Dermis blood vessel endothelial cell (primary cell): ENCODE results near the gene THOC6. TPM values are rescaled to one million over a fixed set of nuclear protein-coding genes. Genes with fewer than 3 reads are reported as not detected.
A peak's percentile ranks its signal among the peaks of the same experiment; 100 is the strongest.

Experiments used
- DNase-seq: peaks from one replicate; pipeline ENCODE4 v3.0.0; 2010
- total RNA-seq: library from RNA; depleted of rRNA; stranded (reverse); fragments of >200 nt; gene quantifications from 2 replicates; pipeline ENCODE4 v1.2.3, GENCODE V29; 2014

The THOC6 gene
- total RNA-seq, 1 donor from 2014 or later, result 21.4 TPM

DNA sequence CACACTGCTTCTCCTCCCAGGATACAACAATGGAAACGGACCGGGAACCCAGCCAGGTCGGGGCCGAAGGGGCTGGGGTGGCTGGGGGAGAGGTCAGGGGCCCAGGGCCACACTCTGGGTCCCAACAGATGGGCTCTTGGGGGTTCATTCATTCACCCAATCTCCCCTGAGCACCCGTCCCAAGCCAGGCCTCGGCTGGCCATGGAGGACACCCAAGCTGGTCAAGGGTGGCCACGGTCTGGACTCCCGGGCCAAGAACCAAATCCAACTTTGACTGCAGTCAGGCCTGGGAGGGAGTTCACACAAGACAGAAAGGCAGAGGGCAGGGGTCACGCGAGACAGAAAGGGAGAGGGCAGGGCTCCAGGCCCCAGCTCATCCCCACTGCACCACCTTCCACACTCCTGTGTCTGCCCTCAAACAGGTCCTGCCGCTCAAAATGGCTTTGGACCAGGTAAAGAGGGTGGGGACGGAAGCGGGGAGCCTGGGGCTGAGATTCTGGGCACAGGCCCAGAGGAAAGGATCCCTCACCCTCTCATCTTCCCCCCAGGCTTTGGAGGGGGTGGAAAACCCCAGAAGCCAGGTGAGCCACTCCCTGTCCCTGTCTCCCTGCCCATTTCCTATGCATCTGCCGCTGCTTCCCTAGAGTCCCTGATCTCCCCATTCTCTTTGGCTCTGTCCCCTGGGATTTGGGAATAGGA, 31.3 kb upstream of the THOC6 start:
- no peak for DNase-seq

DNA sequence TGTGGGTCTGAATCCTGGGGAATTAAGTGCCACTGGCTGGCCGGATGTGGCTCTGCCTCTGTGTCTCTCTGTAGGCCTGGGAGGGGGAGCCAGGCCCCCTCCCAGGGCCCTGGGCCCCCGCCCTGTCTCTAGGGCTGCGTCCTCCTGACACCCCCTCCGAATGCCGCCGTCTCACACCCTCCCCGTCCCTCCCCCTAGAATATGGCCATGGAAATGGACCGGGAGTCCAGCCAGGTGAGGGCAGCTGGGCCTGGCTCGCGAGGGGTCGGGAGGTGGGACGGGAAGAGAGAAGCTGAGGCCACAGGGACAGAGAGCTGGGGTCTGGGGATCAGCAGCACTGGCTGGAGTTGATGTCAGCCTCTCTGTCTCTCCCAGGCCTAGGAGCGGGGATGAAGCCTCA, 27.5 kb upstream of the THOC6 start:
- DNase-seq, result no peak

DNA sequence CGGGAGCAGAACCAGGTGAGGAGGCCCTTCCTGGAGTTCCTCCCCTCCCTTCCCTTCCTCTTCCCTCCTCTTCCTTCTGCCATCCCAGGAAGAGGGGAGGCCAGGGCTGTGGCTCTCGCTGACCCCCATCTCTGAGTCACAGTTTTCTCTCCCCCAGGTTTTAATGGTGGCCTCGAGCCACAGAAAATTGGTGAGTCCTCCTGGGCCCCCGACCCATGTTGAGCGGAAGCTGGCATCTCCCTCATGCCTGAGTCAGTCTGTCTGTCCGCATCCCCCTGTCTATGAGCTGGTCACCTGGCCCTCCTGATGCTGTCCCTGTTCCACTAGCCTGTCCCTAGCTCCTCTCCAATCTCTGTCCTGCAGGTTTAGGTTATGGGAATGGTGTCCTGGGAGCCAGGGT, 23.9 kb upstream of the THOC6 start:
- no peak for DNase-seq

GRCh38 chr16:3000540-3000939, 23.3 kb upstream of the THOC6 start:
- DNase-seq, result no peak

- no peak for DNase-seq
Measured at GRCh38 chr16:3001316-3001715, 22.5 kb upstream of the THOC6 start.

GRCh38 chr16:3003582-3004270, 20.1 kb upstream of the THOC6 start:
- DNase-seq, result peak; percentile 100

DNA sequence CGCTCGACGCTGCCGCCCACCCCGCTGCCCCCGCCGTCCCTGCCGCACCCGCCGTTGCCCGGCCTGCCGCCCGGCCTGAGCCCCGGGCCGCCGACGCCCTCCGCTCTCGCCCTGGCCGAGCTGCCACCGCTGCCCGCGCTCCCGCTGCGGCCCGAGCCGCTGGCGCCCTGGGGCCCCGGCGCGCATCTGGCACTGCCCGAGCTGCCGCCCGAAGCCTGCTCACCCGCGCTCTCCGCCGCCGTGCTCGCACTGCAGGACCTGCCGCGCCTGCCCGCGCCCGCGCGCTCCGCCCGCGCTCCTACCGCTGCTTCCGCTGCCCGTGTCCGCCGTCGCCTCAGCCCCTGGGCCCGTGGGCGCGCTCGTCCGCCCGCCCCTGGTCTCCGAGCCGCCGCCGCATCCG, 19.5 kb upstream of the THOC6 start:
- peak; percentile 19 for DNase-seq

DNA sequence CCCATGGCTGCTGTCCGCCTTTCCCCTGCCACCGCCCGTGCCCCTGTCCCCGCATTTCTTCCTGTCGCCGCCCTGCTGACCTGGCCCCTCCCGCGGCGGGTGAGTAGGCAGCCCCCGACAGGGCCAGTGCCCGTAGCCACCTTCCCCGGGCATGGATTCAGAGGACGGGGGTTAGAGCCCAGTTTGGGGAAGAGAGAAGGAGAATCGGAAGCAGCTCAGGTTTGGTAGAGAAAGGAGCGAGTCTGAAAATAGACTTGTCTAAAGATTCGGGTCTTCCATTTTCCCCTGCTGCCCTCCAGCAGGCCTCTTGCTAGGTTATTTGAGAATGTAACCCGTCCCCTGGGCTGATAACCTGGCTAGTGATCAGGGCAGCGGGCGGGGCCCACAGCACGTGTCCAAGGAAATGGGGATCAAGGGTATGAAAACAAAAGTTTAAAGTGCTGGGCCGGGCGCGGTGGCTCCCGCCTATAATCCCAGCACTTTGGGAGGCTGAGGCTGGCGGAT, 19.0 kb upstream of the THOC6 start:
- DNase-seq, result no peak

DNA sequence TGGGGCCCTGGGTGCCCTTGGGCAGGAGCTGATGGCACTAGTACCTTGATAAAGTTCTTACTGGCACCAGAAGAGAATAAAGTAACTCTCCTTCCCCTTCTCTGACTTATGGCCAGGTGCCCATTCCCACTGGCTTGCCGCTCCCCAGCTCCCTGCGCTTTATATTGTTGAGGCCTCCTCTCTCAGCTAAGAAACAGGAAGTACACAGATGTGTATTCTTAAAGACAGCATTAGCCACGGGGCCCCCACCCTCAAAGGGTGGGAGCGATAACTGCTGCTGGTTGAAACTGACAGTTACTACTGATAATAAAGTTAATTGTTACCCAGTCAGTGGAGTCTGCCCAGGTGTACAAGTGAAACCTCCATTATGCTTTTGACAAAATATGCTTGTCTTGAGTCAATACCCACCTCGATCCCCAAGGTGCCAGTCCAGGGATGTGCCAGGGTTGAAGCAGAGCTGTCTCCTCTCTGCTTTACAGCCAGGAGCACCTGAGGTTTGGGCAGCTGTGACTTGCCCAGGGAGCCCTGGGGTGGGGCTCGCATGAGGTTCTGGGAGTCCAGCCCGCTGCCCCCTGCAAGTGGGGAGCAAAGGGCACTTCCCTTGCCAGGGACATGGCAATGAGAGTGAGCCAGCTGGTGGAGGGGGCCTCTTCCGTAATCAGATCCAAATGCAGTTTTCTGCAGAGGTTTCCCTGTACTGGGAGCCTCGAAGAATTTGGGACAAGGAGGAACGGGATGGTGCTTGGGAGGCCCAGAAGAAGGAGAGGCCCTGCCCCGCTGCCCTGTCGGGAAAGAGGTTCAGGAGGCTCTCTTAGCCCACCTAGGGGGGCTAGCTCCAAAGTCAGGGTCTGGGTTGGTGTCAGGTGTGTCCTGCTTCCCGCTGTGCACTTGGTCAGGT, 16.5 kb upstream of the THOC6 start:
- DNase-seq, result no peak

- DNase-seq, result peak; percentile 43
Measured at GRCh38 chr16:3007957-3008689, 15.7 kb upstream of the THOC6 start.

- DNase-seq, result no peak
Measured at GRCh38 chr16:3008690-3009037, 15.2 kb upstream of the THOC6 start.

DNA sequence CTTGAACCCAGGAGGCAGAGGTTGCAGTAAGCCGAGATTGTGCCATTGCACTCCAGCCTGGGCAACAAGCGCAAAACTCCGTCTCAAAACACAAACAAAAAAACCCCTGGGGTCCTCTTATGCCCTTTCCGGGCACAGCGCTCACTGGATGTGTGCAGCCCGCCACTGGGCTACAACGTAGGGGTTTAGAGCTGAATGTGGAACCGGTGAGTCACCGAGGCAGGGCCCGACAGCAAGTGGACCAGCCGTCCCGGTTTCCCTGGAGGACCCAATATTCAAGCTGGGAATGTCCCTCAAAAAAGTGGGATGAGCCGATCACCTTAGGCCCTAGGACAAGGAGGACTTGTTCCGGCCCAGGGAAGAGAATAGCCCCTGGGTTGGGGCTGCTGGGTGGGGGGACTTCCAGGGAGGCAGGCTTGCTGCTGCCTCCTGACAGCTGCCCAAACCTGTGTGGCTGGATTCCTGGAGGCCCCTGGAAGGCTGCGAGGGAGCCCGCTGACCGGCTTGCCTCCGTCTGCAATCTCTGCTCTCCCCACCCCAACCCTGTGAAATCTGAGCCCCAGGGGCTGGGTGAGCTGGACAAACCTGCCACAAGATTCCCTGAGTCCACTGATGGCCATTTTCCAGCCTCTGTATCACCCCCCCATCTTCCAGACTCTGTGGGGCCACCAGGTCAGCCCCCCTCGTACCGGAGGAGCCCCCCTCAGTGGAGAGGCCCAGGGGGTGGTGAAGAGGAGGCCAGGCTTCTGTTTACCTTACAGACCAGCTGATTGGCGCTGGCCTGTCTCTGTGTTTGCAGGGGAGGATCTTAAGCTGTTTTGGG, 14.1 kb upstream of the THOC6 start:
- no peak for DNase-seq

DNA sequence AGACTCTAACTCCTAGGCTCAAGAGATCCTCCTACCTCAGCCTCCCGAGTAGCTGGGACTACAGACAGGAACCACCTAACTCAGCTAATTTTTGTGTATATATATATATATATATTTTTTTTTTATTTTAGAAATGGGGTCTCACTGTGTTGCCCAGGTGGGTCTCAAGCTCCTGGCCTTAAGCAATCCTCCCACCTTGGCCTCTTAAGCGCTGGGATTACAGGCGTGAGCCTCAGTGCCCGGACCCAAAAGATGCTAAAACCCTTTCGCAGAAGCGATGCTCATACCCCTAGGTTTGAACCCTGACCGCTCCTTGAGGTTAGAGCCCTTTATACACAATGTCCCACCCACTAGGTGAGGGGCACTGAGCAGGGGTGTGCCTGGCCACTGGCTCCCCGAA, 13.3 kb upstream of the THOC6 start:
- no peak for DNase-seq

DNA sequence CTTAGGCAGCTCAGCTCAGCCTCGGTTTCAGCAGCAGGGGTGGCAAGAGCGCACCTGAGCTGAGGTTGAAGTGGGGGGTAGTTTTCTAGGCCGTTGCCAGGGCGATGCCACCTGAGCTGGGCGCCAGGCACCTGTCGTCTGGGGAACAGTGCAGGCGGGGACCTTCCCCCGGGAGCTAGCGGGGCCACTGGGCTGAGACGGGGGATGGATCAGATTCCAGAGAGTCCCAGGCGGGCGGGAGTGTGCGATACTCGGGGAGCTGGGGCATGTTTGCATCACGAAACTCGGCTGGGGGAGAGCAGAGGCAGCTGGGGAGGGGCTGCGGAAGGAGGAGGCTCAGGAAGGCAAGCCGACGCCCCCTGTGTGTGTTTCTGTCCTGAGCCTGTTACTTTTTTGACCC, 11.6 kb upstream of the THOC6 start:
- no peak for DNase-seq

DNA sequence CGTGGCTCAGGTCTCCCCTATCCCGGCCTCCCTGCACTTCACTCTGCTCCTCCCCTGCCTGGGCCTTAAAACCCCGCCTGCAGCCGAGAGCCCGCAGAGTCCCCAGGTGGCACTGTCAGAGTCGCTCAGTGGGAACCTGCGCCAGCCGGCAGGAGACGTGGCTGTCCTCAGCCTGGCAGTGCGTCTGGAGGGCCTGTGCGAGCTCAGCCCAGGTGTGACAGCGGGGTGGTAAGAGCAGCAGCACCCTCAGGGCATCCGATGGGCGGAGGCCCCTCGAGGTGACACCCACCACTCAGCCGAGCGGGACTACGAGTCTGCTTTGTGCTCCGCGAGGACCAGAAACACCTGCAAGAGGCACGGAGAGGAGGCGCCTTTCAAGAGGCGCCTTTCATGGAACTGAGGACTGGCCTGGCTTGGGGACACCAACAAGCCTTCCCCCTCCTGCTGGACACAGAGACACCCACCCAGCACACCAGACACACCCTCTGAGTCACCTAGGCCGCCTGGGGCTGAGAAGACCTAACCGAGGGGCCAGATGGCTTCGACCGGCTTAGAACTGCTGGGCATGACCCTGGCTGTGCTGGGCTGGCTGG, 10.9 kb upstream of the THOC6 start, which contains the start of gene CLDN9:
CLDN9 (plus strand) TSS at position 96 of the 593 bp plus-strand sequence; CDS start at position 536, 440 bp downstream.
- no peak for DNase-seq

- DNase-seq, result no peak
Measured at GRCh38 chr16:3013491-3013951, 10.3 kb upstream of the THOC6 start.

DNA sequence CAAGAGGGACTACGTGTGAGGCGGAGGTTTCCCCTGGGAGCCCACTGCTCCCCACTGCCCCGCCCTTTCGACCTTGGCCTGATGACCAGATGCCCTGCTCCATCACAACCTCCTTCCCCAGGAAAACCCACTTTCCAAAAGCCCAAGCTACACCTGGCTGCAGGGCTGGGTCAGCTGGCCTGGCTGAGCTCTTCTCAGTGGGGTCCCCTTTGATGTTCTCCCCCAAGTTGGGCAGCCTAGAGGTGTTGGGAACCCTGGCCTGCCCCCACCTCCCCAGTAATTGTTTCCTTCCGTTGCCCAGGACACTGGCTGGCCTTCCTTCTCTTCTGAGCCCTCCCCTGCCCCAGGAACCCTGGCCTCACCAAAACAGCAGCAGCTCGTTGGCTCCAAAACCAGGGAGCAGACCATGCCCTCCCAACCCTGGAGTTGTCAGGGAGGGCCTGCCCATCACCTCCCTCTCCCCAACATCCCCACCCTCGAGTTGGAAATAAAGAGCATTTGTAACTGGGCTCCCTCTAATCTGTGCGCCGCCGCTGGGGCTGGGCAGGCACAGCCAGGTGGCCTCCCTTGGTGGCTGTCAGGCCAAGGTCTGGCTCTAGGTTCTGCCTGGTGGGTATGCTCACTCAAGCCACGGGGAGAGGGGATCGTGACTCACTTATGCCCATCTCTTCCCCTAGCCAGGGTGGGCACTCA, 9.7 kb upstream of the THOC6 start:
- DNase-seq, result no peak

DNA sequence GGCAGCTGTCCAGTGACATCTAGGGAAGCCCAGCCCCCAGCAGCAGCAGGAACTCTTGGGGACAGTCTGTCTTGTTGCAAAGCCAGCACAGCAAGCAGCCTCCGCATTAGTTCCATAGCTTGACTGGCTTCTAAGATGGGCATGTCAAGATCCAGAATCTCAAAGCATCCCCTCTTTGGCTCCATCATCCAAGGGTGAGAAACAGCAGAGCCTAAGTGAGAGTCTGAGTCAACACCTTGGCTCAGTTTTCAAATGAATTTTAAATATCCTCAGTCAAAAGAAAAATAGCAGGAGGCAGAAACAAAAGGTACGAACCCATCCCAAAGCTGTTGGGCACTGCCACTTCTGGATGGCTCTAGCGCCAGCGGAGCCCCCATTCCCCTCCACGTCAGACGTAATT, 8.9 kb upstream of the THOC6 start:
- no peak for DNase-seq

DNA sequence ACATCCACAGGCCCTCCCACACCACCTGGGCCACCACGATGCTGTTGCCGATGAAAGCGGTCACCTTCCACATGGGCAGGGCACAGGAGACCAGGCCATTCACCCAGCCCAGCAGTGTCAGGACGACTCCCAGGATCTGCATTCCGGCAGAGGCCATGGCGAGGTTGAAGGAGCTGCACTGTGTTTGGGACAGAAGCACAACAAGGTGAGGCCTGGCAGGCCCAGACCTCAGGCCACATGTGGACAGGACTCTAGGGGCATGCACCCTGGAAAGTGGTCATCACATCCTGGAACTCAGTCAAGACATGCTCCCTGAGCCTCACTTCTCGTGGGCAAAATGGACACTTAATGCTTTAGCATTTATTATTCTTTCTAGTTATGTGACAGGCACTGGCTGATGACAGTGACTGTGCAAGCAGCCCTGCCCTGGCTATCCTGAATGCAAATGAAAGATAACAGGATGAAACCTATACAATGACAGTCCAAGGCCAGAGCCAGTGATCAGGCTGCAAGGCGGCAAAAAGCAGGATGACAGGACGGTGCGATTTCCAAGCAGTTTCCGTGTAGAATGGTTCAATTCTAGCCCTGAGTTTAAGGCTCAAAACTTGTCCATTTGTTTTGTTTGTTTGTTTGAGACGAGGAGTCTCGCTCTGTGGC, 7.8 kb upstream of the THOC6 start:
- DNase-seq, result no peak

DNA sequence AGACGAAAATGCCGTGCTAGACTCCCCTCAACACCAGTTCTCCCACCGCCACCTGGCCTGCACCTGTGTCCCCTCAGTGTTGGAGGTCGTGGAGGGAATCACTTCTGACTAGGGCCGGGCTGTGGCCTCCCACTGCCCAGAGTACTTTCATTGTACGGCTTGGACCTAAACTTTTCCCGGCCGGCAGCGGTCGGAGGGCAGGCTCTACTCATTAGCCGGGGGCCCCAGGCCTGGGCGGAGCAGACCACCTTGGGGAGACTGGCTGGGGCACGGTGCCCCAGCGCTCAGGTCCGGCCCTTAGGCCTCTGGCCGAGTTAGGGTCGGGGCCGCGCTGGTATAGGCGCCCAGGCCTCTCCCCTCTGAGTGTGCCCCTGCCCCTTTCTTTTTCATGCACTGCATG, 6.5 kb upstream of the THOC6 start:
- DNase-seq, result no peak
